ENCODE measurements around the gene FDPS.
"Not testable (repeated sequence)": the region's sequence is repeated elsewhere in the genome, so short reads cannot be mapped to it uniquely, and the experiment has no call there.

The FDPS gene

DNA sequence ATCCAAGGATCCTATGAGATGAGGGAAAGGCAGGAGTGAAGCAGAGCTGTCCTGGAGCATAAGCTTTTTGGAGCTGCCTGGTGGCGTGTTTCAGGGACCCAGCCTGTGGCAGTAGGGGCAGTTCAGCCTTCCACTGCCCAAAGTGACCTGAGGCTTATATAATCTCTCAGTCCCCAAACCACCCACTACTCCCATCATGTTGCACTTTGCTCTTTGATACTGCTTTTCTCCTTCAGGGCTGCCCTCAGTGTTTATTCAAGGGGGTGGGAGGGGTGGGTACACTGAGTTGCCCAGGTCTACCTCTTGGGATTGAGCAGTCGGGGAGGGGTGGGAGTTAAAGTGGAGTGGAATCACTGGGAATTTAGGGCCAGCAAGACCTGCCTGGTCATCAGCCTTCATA lies 22.1 kb upstream of the FDPS start:
- no peak for DNase-seq

DNA sequence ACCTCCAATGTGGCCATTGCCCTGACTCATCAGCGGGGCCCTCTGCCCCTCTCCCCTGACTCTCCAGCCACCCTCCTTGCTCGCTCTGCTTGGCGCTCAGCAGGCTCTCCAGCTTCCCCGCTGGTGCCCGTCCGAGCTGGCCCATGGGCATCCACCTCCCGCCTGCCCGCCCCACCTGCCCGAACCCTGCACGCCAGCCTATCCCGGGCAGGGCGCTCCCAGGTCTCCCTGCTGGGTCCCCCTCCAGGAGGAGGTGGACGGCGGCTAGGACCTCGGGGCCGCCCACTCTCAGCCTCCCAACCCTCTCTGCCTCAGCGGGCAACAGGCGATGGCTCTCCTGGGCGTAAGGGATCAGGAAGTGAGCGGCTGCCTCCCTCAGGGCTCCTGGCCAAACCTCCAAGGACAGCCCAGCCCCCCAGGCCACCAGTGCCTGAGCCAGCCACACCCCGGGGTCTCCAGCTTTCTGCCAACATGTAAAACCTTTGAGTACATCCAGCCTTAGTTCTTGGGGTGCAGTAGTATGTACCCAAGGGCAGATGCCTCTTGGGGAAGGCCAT lies 20.6 kb upstream of the FDPS start:
- DNase-seq = no peak

DNA sequence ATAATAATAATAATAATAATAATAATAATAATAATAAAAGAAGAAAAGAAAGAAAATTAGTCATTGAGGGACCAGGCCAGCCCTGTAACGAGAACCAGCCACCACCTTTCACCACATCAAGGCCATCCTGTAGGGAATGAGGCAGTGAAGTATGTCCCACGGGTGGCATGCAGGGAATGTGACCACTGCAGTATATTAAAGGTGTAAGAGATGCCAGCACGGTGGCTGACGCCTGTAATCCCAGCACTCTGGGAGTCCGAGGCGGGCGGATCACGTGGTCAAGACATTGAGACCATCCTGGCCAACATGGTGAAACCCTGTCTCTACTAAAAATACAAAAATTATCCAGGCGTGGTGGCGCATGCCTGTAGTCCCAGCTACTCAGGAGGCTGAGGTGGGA lies 17.7 kb upstream of the FDPS start:
- not testable (repeated sequence) for DNase-seq

DNA sequence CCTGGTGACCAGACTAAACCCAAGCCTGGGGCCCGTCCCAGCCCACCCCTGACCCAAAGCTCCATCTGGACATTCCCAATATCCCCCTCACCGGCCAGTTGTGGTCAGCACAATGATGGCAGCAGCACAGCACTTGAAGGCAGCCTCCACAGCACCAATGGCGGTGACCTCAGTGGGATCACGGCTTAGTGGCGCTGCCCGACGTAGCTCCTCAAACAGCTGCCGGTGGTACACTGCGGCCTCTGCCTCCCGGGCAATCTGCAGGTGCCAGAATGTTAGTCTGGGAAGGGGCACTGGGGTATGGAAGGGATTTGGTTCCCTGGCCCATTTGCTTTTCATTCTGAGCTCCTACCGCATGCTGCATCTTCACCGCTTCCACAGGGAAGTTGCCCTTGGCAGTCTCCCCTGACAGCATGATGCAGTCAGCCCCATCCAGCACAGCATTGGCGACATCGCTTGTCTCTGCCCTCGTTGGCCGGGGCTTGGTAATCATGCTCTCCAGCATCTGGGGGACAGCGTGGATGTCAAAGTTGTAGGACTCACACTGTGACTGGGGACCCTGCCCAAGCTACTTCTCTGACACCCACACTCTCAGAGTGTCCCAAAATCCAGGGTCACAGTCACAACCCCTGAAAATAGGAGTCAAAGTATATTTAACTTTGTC lies 15.4 kb upstream of the FDPS start:
- no peak for DNase-seq

DNA sequence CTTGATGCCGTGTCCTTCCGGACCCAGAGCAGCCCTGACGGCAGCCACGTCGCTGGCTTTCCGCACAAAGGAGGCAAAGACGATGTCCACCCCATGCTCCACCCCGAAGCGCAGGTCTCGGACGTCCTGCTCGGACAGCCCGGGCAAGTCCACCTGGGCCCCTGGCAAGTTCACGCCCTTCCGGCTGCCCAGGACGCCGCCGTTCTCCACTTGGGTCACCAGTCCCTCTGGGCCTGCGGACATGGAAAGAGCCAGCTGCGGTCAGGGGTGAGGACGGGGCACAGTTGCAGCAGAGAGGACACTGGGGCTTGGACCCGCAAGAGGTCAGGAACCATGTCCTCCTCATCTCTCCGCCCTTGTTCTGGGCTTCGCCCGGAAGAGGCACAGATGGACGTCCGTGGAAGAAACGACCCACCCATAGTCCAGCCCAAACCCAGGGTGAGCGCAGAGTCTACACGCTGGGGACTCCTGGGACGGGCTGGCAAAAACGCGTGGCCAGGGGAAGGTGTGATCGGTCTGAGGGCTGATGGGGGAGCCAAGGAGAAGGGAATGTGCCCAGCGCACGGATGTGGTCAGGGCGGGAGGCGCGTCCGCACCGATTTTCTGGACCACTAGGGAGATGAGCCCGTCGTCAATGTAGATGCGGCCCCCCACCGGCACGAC lies 14.0 kb upstream of the FDPS start:
- no peak for DNase-seq

DNA sequence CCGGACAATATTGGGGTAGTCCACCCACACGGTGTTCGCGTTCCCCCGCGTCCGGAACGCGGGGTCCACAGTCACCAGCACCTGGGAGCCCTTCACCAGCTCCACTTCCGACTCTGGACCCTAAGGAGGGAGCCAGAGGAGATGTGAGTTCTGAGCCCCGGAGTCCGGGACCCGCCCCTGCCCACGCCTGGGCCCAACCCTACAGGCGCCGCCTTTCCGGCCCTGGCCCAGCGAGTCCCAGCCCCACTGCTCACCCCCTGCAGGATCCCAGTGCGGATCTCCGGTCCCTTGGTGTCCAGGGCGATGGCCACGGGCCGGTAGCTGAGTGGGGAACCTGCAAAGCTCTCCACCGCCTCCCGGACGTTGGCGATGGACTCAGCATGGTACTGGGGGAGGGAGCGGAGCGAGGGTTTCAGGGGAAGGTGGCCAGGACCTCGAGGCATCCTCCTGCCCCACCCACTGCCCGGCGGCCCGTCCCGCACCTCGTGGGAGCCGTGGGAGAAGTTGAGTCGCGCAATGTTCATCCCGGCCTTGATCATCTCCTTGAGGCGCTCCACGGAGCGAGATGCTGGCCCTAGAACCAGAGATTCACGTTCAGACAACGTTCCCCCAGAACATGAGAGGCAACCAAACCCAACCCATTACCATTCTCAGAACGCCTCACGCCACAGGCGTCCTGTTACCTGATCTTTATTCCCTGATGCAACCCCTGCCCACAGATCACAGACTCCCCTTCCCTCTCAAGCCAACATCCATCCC lies 13.3 kb upstream of the FDPS start:
- no peak for DNase-seq

DNA sequence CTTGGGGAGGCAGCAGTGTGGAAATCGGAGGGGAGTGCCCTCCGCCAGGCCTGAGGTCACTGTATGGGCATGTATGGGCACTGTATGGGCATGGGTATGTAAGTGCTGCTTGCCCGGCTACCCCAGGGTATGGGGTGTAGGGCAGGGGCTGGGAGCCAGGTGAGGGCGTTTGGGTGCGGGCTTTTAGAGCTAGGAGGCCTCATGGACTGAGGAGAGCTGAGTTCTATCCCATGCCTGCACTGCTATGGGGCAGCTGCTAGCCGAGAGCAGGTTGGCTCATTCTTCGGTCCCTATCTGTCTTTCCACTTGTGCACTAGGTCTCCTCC lies 12.8 kb upstream of the FDPS start:
- DNase-seq = no peak

DNA sequence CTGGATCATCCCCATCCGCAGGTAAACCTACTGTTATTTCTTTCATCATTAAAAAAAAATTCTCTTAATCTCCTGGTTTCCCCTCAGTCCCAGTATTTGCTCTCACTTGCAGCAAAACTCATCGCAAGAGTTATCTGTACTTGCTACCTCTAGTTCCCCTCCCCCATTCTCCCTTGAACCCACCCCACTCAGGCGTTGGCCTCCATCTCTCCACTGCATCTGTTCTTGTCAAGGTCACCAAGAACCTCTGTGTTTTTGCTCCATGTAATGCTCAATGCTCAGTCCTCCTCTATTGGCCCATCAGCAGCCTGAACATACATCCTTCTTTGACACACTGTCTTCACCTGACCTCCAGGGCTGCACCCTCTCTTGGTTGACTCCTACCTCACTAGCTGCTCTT lies 12.0 kb upstream of the FDPS start:
- DNase-seq = no peak

DNA sequence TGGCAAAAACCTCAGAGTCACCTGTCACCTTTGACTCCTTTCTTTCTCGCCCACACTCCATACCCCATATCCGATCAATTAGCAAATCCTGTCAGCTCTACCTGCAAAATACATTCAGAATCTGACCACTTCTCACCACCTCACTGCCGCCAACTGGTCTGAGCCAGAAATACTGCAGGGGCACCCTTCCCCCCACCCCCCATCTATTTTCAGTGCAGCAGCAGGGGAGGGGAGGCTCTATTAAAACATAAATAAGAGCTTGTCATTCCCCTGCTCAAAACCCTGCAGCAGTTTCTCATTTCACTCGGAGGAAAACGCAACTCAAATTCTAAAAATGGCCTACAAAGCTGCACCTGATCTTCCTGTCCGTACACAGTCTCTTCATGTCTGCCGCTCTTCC lies 11.3 kb upstream of the FDPS start:
- no peak for DNase-seq

DNA sequence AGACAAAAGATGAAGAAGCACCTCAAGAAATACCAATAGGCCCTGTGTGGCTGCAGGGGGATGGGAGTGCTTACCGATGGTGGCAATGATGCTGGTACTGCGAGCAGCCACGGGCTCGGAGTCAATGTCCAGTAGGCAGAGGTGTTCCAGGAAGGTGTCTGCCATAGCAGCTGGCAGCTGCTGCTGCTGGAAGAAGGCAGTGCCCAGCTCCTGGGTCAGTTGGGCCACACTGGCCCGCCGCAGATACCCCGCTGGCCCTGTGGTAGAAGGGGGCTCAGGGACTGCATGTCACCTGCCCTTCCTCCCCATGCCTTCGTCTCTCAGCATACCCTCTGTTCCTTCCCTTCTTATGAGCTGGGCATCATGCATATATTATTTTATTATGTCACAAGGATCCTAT lies 8.6 kb upstream of the FDPS start:
- no peak for DNase-seq

DNA sequence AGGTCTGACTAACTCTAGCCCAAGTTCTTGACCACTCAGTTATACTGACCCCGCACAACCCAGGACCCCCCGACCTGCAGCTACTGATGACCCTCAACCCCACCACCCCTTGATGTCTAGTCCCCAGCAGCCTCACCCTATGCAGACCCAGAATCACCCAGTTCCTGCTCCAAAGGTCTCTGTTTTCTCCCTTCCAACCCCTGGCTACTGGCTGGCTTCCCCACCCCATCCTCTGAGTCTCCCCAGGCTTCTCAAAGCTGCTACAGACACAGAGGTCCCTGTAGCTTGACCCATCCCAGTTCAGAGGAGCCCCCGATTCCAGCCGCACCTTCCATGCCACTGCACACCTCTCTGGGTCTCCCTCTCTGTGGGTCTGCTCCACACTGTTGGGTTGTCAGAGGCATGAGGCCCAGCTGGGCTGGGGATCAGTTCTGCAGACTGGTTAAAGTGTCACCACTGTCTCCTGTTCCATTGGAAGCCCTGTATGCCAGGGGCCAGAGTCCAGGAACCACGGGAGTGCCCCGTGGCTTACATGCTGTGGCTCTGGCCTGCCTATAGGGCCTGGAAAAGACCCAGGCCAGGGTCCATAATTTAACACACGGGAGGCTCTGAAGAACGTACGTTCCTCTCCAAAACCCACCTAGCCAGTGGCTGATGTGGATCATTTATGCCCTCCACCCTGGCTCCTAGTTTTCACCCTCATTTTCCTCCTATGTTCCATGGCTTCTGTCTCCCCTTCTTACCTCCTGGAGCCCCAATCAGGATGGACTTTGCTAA lies 7.9 kb upstream of the FDPS start:
- no peak for DNase-seq

DNA sequence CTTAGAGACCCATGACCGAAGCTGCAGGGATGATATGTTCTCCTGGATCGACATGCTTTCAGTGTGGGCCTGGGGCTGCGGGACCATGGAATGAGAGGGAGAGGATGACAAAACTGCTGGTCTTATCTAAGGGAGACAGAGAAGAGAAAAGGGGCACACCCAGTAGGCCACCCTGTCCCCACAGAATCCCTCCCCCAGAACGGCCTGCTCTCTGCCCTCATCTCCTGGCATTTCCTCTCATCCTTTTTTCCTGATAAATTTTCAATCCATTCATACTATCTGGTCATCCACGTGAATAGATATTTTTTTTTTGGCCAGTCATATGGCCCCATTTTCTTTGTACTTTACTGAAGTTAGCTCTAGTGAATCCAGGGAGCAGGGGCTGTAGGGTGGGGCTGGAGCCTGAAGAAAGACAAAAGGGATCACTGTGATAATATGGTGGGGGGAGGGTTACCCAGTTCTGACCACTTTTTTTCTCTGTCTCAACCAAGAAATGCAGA lies 7.3 kb upstream of the FDPS start, which contains the start of gene PKLR:
Gene PKLR (minus strand): TSS at position 97 of the 500 bp plus-strand sequence. CDS start 43 bp downstream, at position 54.
- no peak for DNase-seq

DNA sequence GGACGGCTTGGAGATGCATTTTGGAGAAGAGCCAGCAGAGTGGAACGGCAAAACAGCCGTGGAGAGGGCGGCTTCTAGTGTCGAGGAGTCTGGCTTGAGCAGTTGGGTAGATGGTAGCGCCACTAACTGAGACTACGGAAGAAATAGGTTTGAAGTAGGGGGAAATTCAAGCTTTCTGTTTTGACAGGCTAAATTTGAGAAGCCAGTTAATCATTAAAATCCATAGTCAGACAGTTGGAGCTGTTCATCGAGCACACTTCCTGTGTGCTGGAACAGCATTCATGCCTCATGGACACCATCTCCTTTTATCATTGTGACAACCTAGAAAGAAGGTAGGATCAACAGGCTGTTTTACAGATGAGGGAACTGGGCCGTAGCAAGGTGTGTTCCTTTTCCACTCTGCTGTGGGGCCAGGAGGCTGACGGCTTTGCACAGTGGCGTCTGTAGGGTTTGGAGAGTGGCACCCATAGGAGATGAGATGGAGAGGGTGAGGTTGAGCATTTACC lies 4.1 kb upstream of the FDPS start:
- DNase-seq = no peak

DNA sequence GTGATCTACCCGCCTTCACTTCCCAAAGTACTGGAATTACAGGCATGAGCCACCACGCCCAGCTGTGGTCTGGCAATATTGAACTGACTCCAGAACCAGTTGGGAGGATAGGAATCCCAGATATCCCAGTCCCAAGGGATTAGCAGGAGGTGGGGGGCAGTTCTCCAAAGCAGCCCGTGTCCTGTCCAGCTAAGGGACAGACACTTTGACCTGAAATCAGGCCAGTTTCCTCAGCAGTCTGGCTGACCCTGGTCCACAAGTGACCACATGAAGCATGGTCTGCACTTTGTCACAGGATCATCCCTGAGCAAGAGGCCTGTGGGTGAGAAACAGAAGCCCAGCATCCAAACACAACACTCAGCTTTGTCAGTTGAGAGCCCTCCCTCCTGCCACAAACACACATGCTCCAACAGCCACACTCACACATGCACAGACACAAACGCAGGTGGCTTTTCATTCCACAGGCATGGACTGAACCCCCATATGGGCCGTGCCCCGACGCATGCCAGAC lies 2.7 kb upstream of the FDPS start:
- no peak for DNase-seq

DNA sequence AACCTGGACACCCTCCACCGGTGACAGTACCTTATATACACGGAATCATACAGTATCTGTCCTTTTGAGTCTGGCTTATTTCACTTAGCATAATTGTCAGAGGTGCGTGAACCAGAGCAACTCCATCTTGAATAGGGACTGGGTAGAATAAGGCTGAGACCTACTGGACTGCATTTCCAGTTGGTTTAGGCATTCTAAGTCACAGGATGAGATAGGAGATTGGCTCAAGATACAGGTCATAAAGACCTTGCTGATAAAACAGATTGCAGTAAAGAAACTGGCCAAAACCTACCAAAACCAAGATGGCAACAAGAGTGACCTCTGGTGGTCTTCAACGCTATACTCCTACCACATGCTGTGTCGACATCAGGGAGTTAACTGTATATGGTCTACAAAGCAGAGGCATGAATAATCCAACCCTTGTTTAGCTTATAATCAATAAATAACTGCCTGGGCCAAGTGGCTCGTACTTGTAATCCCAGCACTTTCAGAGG lies 1.4 kb upstream of the FDPS start:
- no peak for DNase-seq

DNA sequence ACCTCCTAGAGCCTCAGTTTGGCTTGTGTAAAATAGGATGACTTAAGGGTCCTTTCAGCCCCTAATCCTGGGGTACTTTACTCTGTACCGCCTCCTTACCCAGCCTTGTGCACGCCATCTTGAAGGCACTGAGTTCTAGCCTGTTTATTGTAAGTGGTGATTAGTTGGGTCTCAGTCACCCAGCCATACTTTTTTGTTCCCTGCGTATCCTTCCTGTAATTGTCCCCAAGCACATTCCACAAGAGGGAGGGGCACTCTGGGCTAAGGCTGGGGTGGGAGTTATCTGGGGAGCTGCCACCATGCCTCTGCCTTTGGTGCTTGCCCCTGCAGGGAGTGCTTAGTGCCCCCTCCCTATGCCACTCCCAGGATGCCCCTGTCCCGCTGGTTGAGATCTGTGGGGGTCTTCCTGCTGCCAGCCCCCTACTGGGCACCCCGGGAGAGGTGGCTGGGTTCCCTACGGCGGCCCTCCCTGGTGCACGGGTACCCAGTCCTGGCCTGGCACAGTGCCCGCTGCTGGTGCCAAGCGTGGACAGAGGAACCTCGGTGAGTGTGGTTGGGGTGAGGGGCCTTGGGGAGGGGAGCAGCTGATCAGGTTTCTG lies 856 bp downstream of the FDPS start:
- no peak for DNase-seq

DNA sequence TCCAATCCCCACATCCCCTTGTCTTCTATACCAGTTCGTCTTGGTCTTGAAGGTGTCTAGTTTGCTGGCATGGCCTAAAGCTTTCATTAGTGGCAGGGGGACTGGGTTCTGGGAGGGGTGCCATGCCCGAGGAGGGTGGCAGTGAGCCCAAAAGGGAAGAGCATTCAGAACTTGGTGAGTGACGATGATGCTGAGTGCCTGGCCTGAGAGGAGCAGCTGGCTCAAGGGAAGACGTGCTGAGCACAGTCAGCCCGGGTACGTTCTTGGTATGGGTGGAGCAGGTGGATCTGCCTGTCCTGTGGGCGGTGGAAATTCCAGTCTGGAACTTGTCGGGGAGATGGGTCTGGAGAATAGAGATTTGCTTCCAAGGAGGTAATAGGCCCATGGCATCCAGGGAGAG lies 4.6 kb downstream of the FDPS start:
- DNase-seq = no peak

DNA sequence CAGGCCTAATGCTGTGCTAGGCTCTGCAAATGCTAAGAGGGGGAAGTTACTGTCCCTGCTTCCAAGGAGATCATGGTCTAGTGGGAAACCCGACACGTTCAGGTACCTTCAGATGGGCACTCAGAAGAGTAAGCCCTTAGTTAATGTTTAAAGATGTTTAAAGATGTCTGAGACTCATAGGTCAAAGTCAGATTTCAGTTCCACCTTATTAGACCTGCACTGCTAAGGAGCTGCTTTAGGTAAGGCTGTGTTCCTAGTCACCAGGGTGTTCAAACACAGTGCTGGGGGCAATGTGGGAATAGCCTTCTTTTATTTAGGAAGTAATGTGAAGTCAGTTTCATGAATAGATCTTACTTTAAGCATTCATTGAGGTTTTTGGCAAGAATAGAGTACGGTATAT lies 8.3 kb downstream of the FDPS start:
- no peak for DNase-seq

DNA sequence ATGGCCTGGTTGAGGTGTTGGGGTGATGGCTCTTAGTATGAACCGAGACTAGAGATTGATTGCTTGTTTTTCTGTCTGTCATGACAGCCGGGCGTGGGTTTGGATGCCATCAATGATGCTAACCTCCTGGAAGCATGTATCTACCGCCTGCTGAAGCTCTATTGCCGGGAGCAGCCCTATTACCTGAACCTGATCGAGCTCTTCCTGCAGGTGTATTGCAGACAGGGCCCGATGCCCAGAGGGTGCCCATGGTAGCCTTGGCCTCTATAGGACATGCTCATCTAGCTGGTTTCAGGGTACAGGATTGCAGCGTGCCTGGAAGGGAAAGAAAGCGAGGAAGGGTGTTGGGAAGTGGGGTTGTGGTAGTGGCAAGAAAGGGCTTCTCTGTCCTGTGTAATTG lies 9.4 kb downstream of the FDPS start:
- DNase-seq = no peak

DNA sequence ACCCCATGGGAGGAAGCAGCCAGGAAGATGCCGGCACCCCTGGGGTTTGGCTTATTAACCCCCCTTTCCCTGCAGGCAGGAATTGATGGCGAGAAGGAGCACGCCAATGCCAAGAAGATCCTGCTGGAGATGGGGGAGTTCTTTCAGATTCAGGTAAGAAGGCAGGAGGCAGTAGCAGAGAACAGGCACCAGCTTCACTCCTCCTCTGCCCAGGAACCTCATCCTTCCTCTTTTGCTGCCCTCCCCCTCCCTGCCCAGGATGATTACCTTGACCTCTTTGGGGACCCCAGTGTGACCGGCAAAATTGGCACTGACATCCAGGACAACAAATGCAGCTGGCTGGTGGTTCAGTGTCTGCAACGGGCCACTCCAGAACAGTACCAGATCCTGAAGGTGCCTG lies 10.9 kb downstream of the FDPS start:
- no peak for DNase-seq

DNA sequence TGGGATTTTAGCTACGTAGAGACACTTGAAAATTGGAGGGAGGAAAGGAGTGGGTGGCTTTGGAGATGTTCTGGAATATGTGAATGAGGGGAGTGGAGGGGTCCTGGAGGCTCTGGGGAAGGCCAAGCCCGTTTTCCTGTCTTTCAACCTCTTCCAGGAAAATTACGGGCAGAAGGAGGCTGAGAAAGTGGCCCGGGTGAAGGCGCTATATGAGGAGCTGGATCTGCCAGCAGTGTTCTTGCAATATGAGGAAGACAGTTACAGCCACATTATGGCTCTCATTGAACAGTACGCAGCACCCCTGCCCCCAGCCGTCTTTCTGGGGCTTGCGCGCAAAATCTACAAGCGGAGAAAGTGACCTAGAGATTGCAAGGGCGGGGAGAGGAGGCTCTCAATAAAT lies 11.6 kb downstream of the FDPS start:
- DNase-seq = no peak
